Right ventricle myocardium superior (tissue), 1 donor: ENCODE measurements around the gene RHEB. TPM values are rescaled to one million over a fixed set of nuclear protein-coding genes. Genes with fewer than 3 reads are reported as not detected.

Experiments used
- microRNA-seq: library from miRNA; unstranded; fragments of <30 nt; microRNA quantifications from one replicate; pipeline ENCODE4 v1.2.0, GENCODE V29; 2020
- total RNA-seq: library from RNA; stranded (reverse); fragmentation: NEBNext Ultra II Directional; extraction: Animal tissue kit (Norgen Biotek cat#: 25700); gene quantifications from one replicate; pipeline ENCODE4 v1.2.1, GENCODE V29; 2021
- donor health status: DM: no; HTN: yes; CAD: no; lungs with severe emphysema.

Gene RHEB
- total RNA-seq, 1 donor from 2014 or later: 119 TPM

Small RNA genes lying within 50 kb of the gene (microRNA-seq; reads per million reads assigned to microRNA genes)
- gene MIR3907: not detected

Other genes with a start within 250 kb of the RHEB start
- 30.8 TPM for gene NUB1, start 178.1 kb downstream of the RHEB start, total RNA-seq
- 0.48 TPM for gene WDR86, start 109.9 kb downstream of the RHEB start, total RNA-seq
- 0.43 TPM for gene CRYGN, start 79.8 kb downstream of the RHEB start, total RNA-seq